ENCODE measurements around the gene C1QTNF8.

Gene C1QTNF8

GRCh38 chr16:1133271-1133670 is 37.2 kb upstream of the C1QTNF8 start:
- H3K4me3 ChIP-seq (ENCODE audit: low read length), result no peak overlapping the region

DNA sequence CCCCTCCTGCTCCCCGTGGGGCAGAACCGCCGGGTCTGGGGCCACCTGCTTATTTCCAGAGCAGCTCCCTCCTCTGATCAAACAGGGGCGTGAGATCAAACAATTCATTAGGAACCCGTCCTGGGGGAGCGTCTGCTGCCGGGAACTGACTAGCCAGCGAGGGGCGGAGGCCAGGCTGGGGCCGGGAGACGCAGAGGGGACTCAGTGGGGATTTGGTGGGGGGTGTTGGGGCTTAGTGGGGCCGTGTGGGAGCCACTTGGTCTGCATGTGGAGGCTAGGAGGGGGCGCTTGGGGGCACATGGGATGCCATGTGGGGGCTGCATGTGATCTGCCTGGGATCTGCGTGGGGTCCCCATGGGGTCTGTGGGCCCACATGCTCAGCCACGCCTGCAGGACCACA is 36.4 kb upstream of the C1QTNF8 start:
- no peak overlapping the region for H3K4me3 ChIP-seq (ENCODE audit: low read length)
- TF ChIP-seq ZNF274 (IDR thresholded peaks at IDR 0.05; ENCODE audit: low read depth, low read length), result no peak

More at GRCh38 chr16:1133271-1133670, 37.2 kb upstream of the C1QTNF8 start:
- no peak for TF ChIP-seq ZNF274 (IDR thresholded peaks at IDR 0.05; ENCODE audit: low read depth, low read length)

DNA sequence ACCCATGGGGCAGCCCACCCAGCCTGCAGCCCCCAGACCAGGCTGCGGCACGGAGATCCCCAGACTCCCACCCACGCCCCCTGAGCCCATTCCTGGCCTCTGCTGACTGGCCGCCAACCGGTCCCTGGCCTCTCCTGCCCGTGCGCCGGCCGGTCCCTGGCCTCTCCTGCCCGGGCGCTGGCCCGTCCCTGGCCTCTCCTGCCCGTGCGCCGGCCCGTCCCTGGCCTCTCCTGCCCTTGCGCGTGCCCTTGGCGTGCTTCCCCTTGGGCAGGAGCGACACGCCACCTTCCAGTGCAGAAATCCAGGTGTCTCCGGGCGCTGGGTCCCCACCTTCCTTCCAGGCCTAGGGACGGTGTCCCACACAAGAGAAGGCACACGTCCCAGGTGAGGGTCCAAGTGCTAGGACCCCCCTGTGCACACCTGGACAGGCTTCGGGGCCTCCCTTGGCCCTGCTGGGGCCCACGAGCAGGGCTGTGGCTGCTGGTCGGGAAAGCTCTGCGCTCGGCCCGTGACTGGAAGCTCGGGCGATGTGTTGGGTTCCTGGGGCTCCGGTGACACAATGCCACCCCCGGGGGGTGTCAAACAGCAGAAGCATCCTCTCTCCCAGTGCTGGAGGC is 35.4 kb upstream of the C1QTNF8 start:
- no peak overlapping the region for H3K4me3 ChIP-seq (ENCODE audit: low read length)
- TF ChIP-seq ZNF274 (IDR thresholded peaks at IDR 0.05; ENCODE audit: low read depth, low read length), result no peak

- no peak overlapping the region for H3K4me3 ChIP-seq (ENCODE audit: low read length)
- no peak for TF ChIP-seq ZNF274 (IDR thresholded peaks at IDR 0.05; ENCODE audit: low read depth, low read length)
Measured at GRCh38 chr16:1130382-1130781, 34.3 kb upstream of the C1QTNF8 start.

GRCh38 chr16:1129106-1129960 is 33.3 kb upstream of the C1QTNF8 start:
- H3K4me3 ChIP-seq (ENCODE audit: low read length), result no peak overlapping the region
- TF ChIP-seq ZNF274 (IDR thresholded peaks at IDR 0.05; ENCODE audit: low read depth, low read length), result no peak

GRCh38 chr16:1127971-1128715 is 32.1 kb upstream of the C1QTNF8 start:
- H3K4me3 ChIP-seq (ENCODE audit: low read length), result no peak overlapping the region

DNA sequence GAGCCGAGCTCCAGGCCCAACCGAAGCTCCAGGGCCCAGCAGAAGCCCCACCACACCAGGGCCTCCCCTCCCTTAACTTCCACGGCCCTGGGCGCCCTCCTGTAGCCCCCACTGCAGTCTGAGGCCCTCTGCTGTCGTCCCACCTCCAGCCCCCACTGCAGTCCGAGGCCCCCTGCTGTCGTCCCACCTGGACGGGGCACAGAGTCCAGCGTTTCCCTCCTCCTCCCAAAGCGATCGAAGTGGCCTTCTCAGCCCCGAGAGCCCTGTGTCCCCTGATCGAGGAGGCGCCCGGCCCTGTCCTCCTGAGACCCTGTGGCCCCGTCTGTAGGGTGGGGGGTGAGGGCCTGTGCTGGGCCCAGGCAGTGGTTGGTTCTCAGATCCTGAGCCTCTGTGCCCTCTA is 31.1 kb upstream of the C1QTNF8 start:
- no peak overlapping the region for H3K4me3 ChIP-seq (ENCODE audit: low read length)
- no peak for TF ChIP-seq ZNF274 (IDR thresholded peaks at IDR 0.05; ENCODE audit: low read depth, low read length)

More at GRCh38 chr16:1127971-1128715, 32.1 kb upstream of the C1QTNF8 start:
- no peak for TF ChIP-seq ZNF274 (IDR thresholded peaks at IDR 0.05; ENCODE audit: low read depth, low read length)

DNA sequence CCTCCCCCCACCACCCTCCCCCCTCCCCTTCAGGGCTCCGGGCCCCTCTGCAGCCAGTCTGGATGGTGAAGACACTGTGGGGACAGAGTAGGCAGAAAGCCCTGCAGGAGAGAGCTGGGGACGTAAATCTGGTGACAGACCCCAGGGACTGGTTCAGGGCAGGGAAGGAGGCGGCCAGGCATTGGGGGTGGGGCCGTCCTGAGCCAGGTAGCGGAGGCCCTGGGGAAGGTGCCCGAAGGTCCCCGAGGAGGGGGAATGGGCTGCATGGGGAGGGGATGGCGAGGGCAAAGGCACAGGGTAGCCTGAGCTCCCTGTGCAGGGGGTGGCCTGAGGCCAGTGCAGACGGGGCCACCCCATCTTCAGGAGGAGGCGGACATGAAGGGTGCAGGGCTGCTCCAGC is 30.5 kb upstream of the C1QTNF8 start:
- no peak overlapping the region for H3K4me3 ChIP-seq (ENCODE audit: low read length)
- no peak for TF ChIP-seq ZNF274 (IDR thresholded peaks at IDR 0.05; ENCODE audit: low read depth, low read length)

DNA sequence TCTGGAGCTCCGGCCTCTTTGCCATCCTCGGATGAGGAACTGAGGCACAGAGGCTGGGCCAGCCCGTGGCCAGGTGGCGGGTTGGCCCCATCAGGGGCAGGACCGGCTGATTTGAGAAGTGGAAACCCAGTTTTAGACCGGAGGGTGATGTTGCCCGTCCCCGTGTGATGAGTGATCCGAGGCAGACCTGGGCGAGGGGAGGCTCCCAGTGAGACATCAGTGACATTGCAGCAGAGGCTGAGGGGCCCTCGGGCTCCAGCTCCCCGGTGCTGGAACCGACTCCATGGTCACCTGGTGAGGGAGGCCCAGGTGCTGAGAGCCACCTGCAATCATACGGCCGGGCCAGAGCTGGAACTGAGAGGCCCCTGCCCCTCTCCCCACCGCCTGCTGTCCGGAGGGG is 30.0 kb upstream of the C1QTNF8 start:
- H3K4me3 ChIP-seq (ENCODE audit: low read length), result no peak overlapping the region

DNA sequence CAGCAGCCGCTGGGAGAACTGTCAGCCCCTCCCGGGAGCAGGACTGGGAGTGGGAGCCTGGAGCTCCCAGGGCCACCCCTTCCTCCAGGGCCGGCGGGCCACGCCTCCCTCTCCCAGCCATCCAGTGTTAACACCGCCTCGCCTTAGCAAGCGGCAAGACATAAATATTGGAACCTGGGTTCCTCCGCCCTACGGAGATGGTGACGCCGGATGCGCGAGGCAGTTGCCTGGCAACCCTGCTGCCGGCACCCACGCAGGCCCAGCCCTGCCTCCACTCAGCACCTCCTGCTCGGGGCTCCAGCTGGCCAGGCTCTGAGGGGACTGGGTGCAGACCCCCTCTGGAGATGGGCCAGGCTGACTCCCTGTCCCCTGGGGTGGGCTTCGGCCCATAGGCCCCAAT is 29.4 kb upstream of the C1QTNF8 start:
- TF ChIP-seq ZNF274 (IDR thresholded peaks at IDR 0.05; ENCODE audit: low read depth, low read length), result no peak
- H3K4me3 ChIP-seq (ENCODE audit: low read length), result no peak overlapping the region

More for the DNA sequence above, 30.0 kb upstream of the C1QTNF8 start:
- TF ChIP-seq ZNF274 (IDR thresholded peaks at IDR 0.05; ENCODE audit: low read depth, low read length), result no peak

GRCh38 chr16:1124795-1125194 is 28.8 kb upstream of the C1QTNF8 start:
- no peak overlapping the region for H3K4me3 ChIP-seq (ENCODE audit: low read length)
- no peak for TF ChIP-seq ZNF274 (IDR thresholded peaks at IDR 0.05; ENCODE audit: low read depth, low read length)

DNA sequence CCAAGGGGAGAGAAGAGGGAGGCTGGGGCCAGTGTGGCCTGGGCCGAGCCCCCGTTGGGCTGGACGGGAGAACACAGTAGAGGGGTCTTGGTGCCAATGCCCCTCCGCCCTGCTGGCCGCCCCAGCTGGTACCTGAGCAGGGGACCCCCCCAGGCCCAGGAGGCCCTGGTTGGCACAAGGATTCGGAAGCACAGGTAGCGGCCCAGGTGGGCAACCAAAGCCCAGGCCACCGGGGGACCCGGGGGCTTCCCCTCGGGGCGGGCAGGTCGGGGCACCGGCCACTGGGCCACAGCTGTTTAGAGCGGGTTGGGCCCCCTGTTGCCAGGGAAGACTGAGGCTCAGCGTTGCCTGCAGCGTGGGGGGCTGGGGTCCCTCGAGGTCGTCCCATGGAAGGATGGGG is 28.2 kb upstream of the C1QTNF8 start:
- no peak for TF ChIP-seq ZNF274 (IDR thresholded peaks at IDR 0.05; ENCODE audit: low read depth, low read length)
- no peak overlapping the region for H3K4me3 ChIP-seq (ENCODE audit: low read length)

GRCh38 chr16:1123525-1124230 is 27.6 kb upstream of the C1QTNF8 start:
- no peak for TF ChIP-seq ZNF274 (IDR thresholded peaks at IDR 0.05; ENCODE audit: low read depth, low read length)
- H3K4me3 ChIP-seq (ENCODE audit: low read length), result no peak overlapping the region

GRCh38 chr16:1122398-1122765 is 26.3 kb upstream of the C1QTNF8 start:
- no peak for TF ChIP-seq ZNF274 (IDR thresholded peaks at IDR 0.05; ENCODE audit: low read depth, low read length)
- H3K4me3 ChIP-seq (ENCODE audit: low read length), result no peak overlapping the region

All from GM08714 (cell line).